ENCODE data around the gene CARD9. TPM values are rescaled to one million over a fixed set of nuclear protein-coding genes. Genes with fewer than 3 reads are reported as not detected.

CARD9 gene
- total and polyA plus RNA-seq, 2 of the 4 experiments (the other 2 are of a cell fraction): 0.36 to 1.9 TPM

- Histone ChIP-seq H3K23ac (ENCODE audit: low read depth, low read length) (no peak overlapping the region), H2AK5ac (ENCODE audit: low read depth, low read length) (peak overlapping the region; percentile 64; the same call in 1 of the 2 replicates), H3K4me3 (ENCODE audit: insufficient read depth, low read depth, low read length) (peak overlapping the region; percentile 21; the same call in 1 of the 2 replicates), H3K27ac (ENCODE audit: insufficient read depth, low read length) (no peak overlapping the region; the same call in 1 of the 2 replicates), H2BK20ac (ENCODE audit: low read depth, low read length) (no peak overlapping the region), H3K79me1 (ENCODE audit: low read depth in 1 of 2, low read length in 2 of 2) (peaks cover 3 to 31% of the 10 kb centered on the region in 2 experiments; a peak in 3 of 4 replicates), H2BK15ac (ENCODE audit: low read depth, low read length) (no peak overlapping the region), H3K4me2 (ENCODE audit: low read depth, low read length) (peak overlapping the region; percentile 90), H3K4ac (ENCODE audit: low read depth, low read length) (peak overlapping the region; percentile 4; the same call in 1 of the 2 replicates), H4K8ac (ENCODE audit: low read depth in 2 of 2, low read length in 2 of 2) (peak overlapping the region; percentile 74 to 87), H2BK5ac (ENCODE audit: low read depth, low read length, poor library complexity, severe bottlenecking) (peak overlapping the region; percentile 27), H3K56ac (ENCODE audit: extremely low read depth, insufficient read depth, low read length) (no peak overlapping the region), H3K14ac (replicated peaks; ENCODE audit: low read depth, low read length) (peak overlapping the region; percentile 96), H2BK120ac (ENCODE audit: low read depth, low read length) (no peak overlapping the region), H2AFZ (replicated peaks; ENCODE audit: low read length, poor library complexity) (peak overlapping the region; percentile 96), H3K9me1 (ENCODE audit: insufficient read depth, low read length) (peaks cover 6% of the 10 kb centered on the region), H3K18ac (ENCODE audit: low read depth, low read length) (no peak overlapping the region), H4K20me1 (ENCODE audit: insufficient read depth, low read length) (no peaks in the 10 kb centered on the region), H3K27me3 (ENCODE audit: control insufficient read depth, insufficient read depth, low read length) (no peaks in the 10 kb centered on the region), H3K36me3 (ENCODE audit: control insufficient read depth, insufficient read depth, low read length) (no peaks in the 10 kb centered on the region), H3K9ac (ENCODE audit: low read depth, low read length) (peak overlapping the region; percentile 4; the same call in 1 of the 2 replicates), H4K91ac (ENCODE audit: insufficient read depth, low read depth, low read length) (no peak overlapping the region; the same call in 1 of the 2 replicates), H4K5ac (ENCODE audit: low read depth, low read length) (peak overlapping the region; percentile 80), H2AK9ac (replicated peaks; ENCODE audit: low read depth, low read length, poor library complexity) (peak overlapping the region; percentile 80), H3K9me3 (ENCODE audit: control insufficient read depth, insufficient read depth, low read length) (no peaks in the 10 kb centered on the region), H3K4me1 (ENCODE audit: control insufficient read depth, insufficient read depth, low read length) (peaks cover 29% of the 10 kb centered on the region)
- dilution Hi-C loops (cut with HindIII; ENCODE audit: low sequenced_read_pairs, unreplicated experiment): no loop called here
- CTCF ChIA-PET: interaction anchor here (1.0 to 1.6 kb wide), 2 partner anchors 8 to 46 kb away, joined by 3 to 8 read pairs; no protein-coding TSS in a partner anchor
- no TSS peak for BruUV-seq (replicated peaks)
- ATAC-seq (ENCODE audit: low read depth) (no peak), DNase-seq (no peak)
- intact Hi-C loops (cut with micrococcal nuclease): loop anchor here (1.0 kb wide), 1 partner anchor 52 kb away; no protein-coding TSS in a partner anchor
- TF ChIP-seq SMC3 (IDR thresholded peaks at IDR 0.05; ENCODE audit: low read depth, low read length): no peak
- TF ChIP-seq RCOR1 (IDR thresholded peaks at IDR 0.05; ENCODE audit: insufficient replicate concordance, low read length): no peak
- no peak for TF ChIP-seq FOS (IDR thresholded peaks at IDR 0.05; ENCODE audit: low read depth, low read length)
- TF ChIP-seq CTCF (conservative IDR thresholded peaks at IDR 0.05; ENCODE audit: low read depth, low read length): no peak
- TF ChIP-seq, protein P1, sequence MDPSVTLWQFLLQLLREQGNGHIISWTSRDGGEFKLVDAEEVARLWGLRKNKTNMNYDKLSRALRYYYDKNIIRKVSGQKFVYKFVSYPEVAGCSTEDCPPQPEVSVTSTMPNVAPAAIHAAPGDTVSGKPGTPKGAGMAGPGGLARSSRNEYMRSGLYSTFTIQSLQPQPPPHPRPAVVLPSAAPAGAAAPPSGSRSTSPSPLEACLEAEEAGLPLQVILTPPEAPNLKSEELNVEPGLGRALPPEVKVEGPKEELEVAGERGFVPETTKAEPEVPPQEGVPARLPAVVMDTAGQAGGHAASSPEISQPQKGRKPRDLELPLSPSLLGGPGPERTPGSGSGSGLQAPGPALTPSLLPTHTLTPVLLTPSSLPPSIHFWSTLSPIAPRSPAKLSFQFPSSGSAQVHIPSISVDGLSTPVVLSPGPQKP (IDR thresholded peaks at IDR 0.05; ENCODE audit: borderline replicate concordance, low read depth, low read length): no peak
- TF ChIP-seq BHLHE40 (IDR thresholded peaks at IDR 0.05; ENCODE audit: low read depth, low read length): no peak
- in situ Hi-C loops (cut with MboI; ENCODE audit: low sequenced_read_pairs): no loop called here
- WGBS, 2 experiments (ENCODE audit: extremely low coverage in 2 of 2, insufficient read length in 1 of 2): 20% methylated on average over 11 of the region's 54 CpGs; no CpG with 5 or more reads in 1 of the 2 experiments
- POLR2A ChIA-PET (ENCODE audit: unreplicated experiment): interaction anchor here (0.6 kb wide), 1 partner anchor 51 kb away, joined by 4 read pairs; no protein-coding TSS in a partner anchor
These were observed 9.3 kb downstream of the CARD9 start for GRCh38 chr9:136363949-136364748.

Measured in IMR-90 (cell line).